HUDEP-2 (cell line): ENCODE data around the gene C10orf88.
"Not testable (repeated sequence)": the region's sequence is repeated elsewhere in the genome, so short reads cannot be mapped to it uniquely, and the experiment has no call there.

Experiments
- DNase-seq, 76 experiments: peaks; one replicate each; lab custom pipeline; 2025; ENCODE audit not compliant: unreplicated experiment in 76 of 76; lab: John Stamatoyannopoulos, UW

C10orf88 gene

GRCh38 chr10:122966879-122967278 is 12.9 kb upstream of the C10orf88 start:
- no peak for DNase-seq

GRCh38 chr10:122962405-122962804 is 8.4 kb upstream of the C10orf88 start:
- no peak for DNase-seq

DNA sequence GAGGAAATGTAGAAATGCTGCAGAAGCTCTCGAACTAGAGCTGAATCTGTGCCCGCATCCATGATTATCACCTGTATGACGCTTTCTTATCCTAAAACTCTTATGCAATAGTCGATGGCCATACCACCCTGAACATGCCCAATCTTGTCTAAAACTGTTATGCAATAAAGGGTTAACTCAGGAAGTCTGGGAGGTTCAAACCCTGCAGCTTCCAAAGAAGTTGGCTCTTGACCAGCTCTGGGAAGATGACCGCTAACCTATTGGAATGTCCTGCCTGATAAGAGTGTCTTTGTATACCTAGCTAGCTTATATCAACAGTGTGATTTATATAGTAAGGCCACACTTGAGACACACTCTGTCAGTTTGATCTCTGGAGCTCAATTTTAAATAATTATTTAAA is 3.4 kb upstream of the C10orf88 start:
- no peak for DNase-seq

DNA sequence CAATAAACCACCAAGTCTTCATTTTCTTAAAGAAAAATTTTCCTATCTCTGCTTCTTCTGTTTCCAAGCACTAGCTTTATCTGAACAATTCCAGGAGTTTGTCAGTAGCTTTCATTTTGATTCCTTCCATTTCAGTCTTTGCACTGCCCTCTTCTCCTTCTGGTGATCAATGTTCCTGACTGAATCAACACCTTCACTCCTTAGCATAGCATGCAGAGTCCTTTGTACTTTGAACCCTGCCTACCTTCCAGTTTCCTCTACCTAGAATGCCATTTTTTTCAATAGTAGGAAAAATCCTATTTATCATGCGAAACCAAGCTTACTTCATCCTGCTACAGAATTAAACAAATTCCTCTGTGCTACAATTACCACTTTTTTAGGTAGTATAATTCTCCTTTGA is 1.9 kb upstream of the C10orf88 start:
- peak in 1 of 76 experiments; percentile 6 for DNase-seq

DNA sequence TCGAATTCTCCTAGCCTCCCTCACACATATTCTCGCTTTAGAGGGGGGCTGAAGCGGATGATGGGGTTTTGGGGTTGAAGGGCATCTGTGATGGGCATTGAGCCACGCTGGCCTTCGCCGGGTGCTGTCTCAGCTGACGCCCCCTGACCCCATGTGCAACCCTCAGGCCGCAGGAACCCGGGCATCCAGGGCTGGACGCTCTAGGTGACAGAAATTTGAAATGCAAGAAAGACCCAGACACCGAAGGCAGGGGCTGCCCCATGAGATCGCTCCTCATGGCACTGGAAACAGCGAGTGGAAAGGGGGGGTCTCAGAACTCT is 664 bp upstream of the C10orf88 start:
- DNase-seq = peak in 1 of 76 experiments; percentile 30

- no peak for DNase-seq
These were observed 4.7 kb downstream of the C10orf88 start for GRCh38 chr10:122949296-122949695.

- DNase-seq = peak in 30 of 76 experiments; percentile 5 to 68 (median 26)
These were observed 14.0 kb downstream of the C10orf88 start for GRCh38 chr10:122939856-122940543.

GRCh38 chr10:122939133-122939855 is 14.7 kb downstream of the C10orf88 start:
- no peak for DNase-seq

DNA sequence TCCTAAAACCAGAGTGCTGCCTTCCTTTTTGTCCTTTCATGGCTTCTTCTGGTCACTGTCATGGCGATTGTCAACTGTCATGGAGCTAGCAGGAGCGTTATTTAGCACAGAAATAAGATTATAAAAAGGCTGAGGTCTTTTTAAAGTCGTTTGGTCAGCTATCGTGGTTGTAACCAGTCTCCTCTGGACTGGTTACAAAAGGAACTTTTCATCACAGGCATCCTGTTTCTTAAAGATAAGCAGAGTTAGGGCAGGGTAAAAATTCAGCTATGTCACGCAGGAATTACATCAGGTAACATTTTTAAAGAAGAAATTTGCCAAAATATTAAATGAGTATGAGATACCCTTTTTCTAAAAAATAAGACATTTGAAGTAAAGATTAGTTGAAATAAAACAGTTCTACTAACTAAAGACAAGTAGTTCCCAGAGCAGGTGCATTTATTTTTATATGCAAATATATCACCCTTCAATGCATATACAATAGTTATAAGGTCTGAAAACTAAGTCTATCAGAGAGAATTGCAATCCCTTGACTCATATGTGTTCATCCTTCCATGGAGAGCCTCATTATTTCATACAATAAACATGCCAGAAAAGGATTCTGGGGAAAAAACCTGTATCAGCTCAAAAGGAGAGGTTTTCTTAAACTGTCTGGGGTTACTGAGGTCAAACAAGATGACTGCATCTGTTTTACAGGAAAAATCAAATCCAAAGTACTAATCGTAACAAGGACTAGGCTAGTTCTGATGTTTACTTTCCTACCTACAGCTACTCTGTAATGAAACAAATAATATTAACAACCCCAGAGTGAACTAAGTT is 22.7 kb downstream of the C10orf88 start:
- peak in 42 of 76 experiments; percentile 1 to 79 (median 56) for DNase-seq

GRCh38 chr10:122930140-122930539 is 23.9 kb downstream of the C10orf88 start:
- no peak for DNase-seq

DNA sequence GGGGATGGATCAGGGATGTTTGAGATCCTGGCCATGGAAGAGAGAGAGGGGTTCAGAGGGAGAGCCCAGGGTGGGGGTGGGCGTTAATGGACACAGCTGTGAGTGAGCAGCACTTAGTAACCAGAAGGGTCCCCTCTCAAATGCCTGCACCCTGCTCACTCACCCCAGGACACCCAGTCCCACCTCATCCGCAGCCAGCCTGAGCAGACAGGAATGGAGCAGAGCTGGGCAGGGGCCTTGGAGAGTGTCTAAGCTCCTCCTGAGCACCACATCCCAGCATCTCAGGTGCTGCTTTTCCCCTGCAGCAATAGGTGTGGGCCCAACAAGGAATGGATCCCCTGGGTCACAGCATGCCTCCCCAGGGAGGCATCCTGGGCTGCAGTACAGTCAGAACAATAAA is 38.3 kb downstream of the C10orf88 start:
- DNase-seq = no peak

GRCh38 chr10:122911889-122912484 is 42.0 kb downstream of the C10orf88 start:
- peak in 60 of 76 experiments; percentile 2 to 69 (median 34) for DNase-seq

- no peak for DNase-seq
These were observed 43.7 kb downstream of the C10orf88 start, which contains the start of gene FAM24A for GRCh38 chr10:122910310-122910709. Gene FAM24A (plus strand): TSS chr10:122910610. CDS start chr10:122911635, 1,025 bp downstream.

- DNase-seq = not testable (repeated sequence)
These were observed 50.2 kb downstream of the C10orf88 start for GRCh38 chr10:122903861-122904260.

DNA sequence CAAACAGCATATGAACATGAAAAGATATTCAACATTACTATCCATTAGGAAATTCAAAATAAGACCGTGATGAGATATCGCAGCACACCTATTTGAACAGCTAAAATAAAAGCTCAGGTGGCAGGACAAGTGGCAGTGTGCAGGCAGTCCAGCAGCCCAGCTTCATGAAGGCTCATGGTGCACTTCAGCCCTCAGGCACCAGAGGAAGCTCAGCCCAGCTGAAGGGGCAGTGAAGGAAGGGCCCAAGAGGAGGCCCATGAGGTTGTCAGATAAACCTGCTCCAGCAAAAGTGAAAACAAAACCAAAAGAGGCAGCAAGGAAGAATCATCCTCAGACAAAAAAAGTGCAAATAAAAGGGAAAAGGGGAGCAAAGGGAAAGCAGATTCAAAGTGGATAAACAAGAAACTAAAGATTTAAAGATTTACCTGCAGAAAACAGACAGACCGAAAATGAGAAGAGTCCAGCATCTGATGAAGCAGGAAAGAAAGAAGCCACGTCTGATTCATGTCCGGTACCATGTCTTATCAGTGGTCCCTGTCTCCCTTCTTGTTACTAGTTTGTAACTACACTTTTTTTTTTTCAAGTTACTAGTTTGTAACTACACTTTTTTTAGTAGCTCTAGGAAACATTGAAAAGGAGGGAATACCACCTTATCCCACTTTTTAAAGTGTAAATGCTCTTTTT is 59.6 kb downstream of the C10orf88 start:
- DNase-seq = peak in 2 of 76 experiments; percentile 2 to 17

GRCh38 chr10:122884166-122884565 is 69.9 kb downstream of the C10orf88 start:
- no peak for DNase-seq

- peak in 16 of 76 experiments; percentile 1 to 51 (median 25) for DNase-seq
These were observed 71.3 kb downstream of the C10orf88 start for GRCh38 chr10:122882766-122883165.
